ENCODE data around the gene DNAJC22.
"Not testable (repeated sequence)": the region's sequence is repeated elsewhere in the genome, so short reads cannot be mapped to it uniquely, and the experiment has no call there.

The DNAJC22 gene

GRCh38 chr12:49331380-49332222 is 15.1 kb upstream of the DNAJC22 start:
- no peak for DNase-seq

- no peak for DNase-seq
Observed at GRCh38 chr12:49332441-49332861, 14.2 kb upstream of the DNAJC22 start.

GRCh38 chr12:49332891-49333371 is 13.8 kb upstream of the DNAJC22 start:
- DNase-seq, result no peak

GRCh38 chr12:49333778-49334177 is 12.9 kb upstream of the DNAJC22 start:
- not testable (repeated sequence) for DNase-seq

GRCh38 chr12:49334226-49334625 is 12.5 kb upstream of the DNAJC22 start:
- no peak for DNase-seq

- DNase-seq, result no peak
Observed at GRCh38 chr12:49334681-49335080, 12.0 kb upstream of the DNAJC22 start.

- DNase-seq, result no peak
Observed at GRCh38 chr12:49335118-49335954, 11.4 kb upstream of the DNAJC22 start.

GRCh38 chr12:49335955-49336644 is 10.6 kb upstream of the DNAJC22 start:
- DNase-seq, result no peak

GRCh38 chr12:49336645-49337584 is 9.8 kb upstream of the DNAJC22 start, which contains the start of gene C1QL4:
TSS of gene C1QL4 (minus strand) at chr12:49337188. CDS start at chr12:49336477, 711 bp downstream.
- peak; percentile 89 for DNase-seq

GRCh38 chr12:49338830-49339463 is 7.7 kb upstream of the DNAJC22 start:
- DNase-seq, result no peak

- no peak for DNase-seq
Observed at GRCh38 chr12:49339464-49339861, 7.2 kb upstream of the DNAJC22 start.

- no peak for DNase-seq
Observed at GRCh38 chr12:49340095-49340870, 6.4 kb upstream of the DNAJC22 start.

- DNase-seq, result no peak
Observed at GRCh38 chr12:49340971-49341776, 5.5 kb upstream of the DNAJC22 start.

GRCh38 chr12:49341777-49342065 is 5.0 kb upstream of the DNAJC22 start:
- no peak for DNase-seq

- DNase-seq, result peak; percentile 76
Observed at GRCh38 chr12:49342066-49342913, 4.4 kb upstream of the DNAJC22 start.

GRCh38 chr12:49342914-49343731 is 3.6 kb upstream of the DNAJC22 start:
- DNase-seq, result peak; percentile 42

- DNase-seq, result no peak
Observed at GRCh38 chr12:49344486-49345050, 2.1 kb upstream of the DNAJC22 start.

Data from stimulated activated CD4-positive, alpha-beta T cell treated with anti-CD3 and anti-CD28 coated beads, Interleukin-12 subunit alpha, Interleukin-12 subunit beta, amount 100 ng/mL, for 4 hours (primary cell).